Mesothelial cell of epicardium (in vitro differentiated cells): ENCODE data around the gene XIRP1. TPM values are rescaled to one million over a fixed set of nuclear protein-coding genes. Genes with fewer than 3 reads are reported as not detected.

ENCODE experiments used
- DNase-seq, 2 experiments: peaks; one replicate each; pipeline ENCODE4 v3.0.0; 2021; ENCODE audit warnings: low spot score in 2 of 2; ENCODE audit not compliant: unreplicated experiment in 2 of 2
- H3K27ac Mint-ChIP-seq: 2 replicates; pipeline ENCODE4 v1.8.0; 2021; ENCODE audit warnings: mixed read lengths
- H3K27me3 Mint-ChIP-seq: 2 replicates; pipeline ENCODE4 v1.8.0; 2021; ENCODE audit warnings: low read depth, mixed read lengths
- H3K36me3 Mint-ChIP-seq: 2 replicates; pipeline ENCODE4 v1.8.0; 2021; ENCODE audit warnings: mixed read lengths
- H3K4me1 Mint-ChIP-seq: 2 replicates; pipeline ENCODE4 v1.8.0; 2021; ENCODE audit warnings: mixed read lengths
- H3K4me3 Mint-ChIP-seq: 2 replicates; pipeline ENCODE4 v1.8.0; 2021; ENCODE audit warnings: mild to moderate bottlenecking, moderate library complexity, mixed read lengths
- H3K9me3 Mint-ChIP-seq: 2 replicates; pipeline ENCODE4 v1.8.0; 2021; ENCODE audit warnings: mixed read lengths
- CTCF ChIP-seq: fragments of 200-600 bp; sonication (generic); IDR thresholded peaks from one replicate; pipeline ENCODE4 v1.5.0; 2021; ENCODE audit warnings: antibody characterized with exemption; ENCODE audit not compliant: unreplicated experiment
- total RNA-seq: library from RNA; stranded (reverse); gene quantifications from 3 replicates; pipeline ENCODE4 v1.2.1, GENCODE V29; 2021

The XIRP1 gene
- total RNA-seq, 1 donor from 2014 or later, result not detected

DNA sequence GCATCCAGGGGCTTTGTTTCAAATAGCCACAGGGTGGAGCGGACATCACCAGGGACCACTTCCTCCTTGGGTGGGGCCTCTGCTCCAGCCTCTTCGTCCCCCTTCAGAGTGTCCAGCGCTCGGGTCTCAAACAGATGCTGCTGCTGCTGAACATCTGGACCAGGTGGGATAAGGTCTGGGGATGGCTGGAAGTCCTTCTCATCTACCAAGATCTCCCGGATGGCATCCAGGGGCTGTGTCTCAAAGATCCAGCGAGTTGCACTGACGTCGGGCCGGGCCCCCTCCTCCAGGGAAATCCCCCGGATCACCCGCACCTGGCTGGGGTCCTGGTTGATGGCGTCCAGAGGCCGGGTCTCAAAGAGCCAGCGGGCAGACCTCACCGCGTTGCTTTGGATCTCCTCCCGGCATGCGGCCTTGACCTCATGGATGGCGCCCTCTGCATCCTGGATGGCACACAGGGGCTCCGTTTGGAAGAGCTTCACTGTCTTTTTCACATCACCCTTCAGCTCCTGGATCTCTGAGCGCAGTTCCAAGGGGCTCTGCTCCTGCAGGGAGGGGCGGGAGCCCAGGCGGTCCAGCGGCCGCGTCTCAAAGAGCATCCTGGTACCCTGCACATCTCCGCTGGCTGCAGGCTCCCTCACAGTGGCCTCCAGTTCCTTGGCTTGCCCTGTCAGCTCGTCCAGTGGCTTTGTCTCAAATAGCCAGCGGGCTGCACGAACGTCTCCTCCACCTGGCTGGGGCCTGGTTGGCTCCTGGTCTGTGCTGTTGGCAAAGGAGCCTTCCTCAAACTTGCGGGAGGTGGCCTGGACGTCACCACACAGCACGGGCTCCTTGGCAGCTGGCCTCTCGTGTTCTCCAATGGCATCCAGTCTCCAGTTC lies 3.9 kb downstream of the XIRP1 start:
- H3K9me3 Mint-ChIP-seq, result no peaks in the 10 kb centered on the region
- H3K4me3 Mint-ChIP-seq, result no peak overlapping the region
- no peaks in the 10 kb centered on the region for H3K36me3 Mint-ChIP-seq
- no peak for TF ChIP-seq CTCF
- H3K27ac Mint-ChIP-seq, result no peak overlapping the region
- DNase-seq, result no peak
- H3K4me1 Mint-ChIP-seq, result peaks cover 8% of the 10 kb centered on the region
- no peaks in the 10 kb centered on the region for H3K27me3 Mint-ChIP-seq

DNA sequence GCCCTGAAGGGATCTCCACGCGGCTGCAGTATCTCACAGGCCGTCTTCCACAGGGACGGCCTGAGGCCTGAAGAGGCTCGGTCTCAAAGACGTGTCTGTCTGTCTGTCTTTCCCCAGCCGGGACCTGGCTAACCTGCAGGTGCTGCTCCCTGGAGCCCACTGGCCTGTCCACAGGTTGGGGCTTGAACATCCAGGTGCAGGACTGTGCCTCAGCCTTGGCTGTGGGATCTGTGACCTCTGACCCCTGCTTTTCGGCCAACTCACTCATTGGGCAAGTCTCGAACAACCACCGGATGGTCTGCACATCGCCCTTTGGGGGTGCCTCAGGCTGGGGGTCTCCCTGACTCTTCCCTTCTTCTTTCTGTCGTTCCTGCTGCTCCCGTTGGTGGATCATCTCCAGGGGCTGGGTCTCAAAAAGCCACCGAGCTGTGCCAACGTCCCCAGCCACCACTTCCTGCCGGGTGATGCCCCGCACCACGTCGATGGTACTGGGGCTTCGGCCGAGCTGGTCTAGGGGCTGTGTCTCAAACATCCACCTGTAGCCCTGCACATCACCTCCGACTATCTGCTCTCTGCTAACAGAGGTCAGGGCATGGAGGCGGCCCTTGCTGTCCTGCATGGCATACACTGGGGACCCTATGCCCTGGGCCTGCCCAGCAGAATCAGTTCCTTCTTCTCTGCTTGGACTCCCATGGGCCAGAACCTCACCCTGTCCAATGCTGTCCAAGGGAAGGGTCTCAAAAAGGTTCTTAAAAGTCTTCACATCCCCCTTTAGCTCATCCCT lies 4.8 kb downstream of the XIRP1 start:
- Mint-ChIP-seq H3K9me3 (no peaks in the 10 kb centered on the region), H3K27ac (no peak overlapping the region), H3K36me3 (no peaks in the 10 kb centered on the region), H3K27me3 (no peaks in the 10 kb centered on the region), H3K4me1 (peaks cover 12% of the 10 kb centered on the region), H3K4me3 (no peak overlapping the region)
- TF ChIP-seq CTCF, result no peak
- no peak for DNase-seq

DNA sequence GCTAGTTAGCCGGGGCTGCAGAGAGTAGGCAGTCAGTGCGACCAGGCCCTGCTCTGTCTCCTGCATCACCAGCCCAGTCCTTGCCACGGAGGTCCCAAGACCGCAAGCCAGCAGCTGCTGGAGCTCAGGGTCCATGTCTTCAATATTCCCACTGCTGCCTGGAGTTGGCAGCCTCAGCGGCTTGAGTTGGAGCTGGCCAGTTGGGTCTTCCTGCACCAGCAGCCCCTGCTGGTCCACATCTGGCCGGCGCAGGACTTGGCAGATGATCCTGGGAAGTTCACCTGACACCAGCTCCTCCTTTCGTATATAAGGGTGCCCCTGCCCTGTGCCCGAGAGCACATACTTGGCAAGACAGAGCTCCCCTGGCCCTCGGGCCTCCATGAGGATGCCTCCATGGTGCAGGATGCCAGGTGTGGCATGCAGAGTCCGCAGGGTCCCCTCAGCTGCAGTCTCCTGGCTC lies 5.7 kb downstream of the XIRP1 start:
- Mint-ChIP-seq H3K4me1 (peaks cover 12% of the 10 kb centered on the region), H3K36me3 (no peaks in the 10 kb centered on the region), H3K9me3 (no peaks in the 10 kb centered on the region), H3K27ac (no peak overlapping the region), H3K27me3 (no peaks in the 10 kb centered on the region), H3K4me3 (no peak overlapping the region)
- no peak for TF ChIP-seq CTCF
- DNase-seq, result no peak

DNA sequence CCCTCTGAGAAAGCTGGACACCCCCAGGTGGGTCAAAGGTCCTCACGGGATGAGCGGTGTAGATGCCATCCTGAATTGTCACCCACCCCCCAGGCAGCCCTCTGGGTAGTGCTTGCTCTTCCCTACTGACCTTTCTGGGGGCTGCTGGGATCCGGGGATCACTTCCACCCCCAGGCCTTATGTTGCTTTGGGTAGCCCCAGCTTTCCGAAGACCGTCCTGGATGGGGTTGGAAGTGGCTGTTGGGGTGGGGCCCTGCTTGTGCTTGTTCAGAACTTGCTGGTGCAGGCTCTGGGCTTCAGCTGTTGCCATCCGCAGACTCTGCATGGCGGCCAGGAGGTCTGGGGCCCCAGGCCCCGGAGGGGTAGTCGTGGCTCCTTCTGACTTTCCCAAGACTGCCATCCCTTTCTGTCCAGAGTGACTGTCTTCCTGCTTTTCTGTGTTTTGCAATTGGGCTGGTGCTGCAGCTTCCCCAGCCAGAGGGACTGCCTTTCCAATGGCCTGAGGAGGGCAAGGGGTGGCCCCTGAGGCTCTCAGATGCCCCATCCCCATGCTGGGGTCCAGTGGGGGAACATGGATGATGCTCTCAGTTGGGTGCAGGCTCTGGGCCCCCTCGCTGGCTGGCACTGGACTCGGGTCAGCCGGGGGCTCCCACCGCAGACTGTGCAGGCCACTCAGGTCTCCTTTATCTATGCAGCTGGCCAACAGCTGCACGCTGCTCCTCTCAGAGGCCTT lies 6.3 kb downstream of the XIRP1 start:
- H3K27ac Mint-ChIP-seq, result no peak overlapping the region
- peaks cover 14% of the 10 kb centered on the region for H3K4me1 Mint-ChIP-seq
- no peaks in the 10 kb centered on the region for H3K36me3 Mint-ChIP-seq
- H3K27me3 Mint-ChIP-seq, result no peaks in the 10 kb centered on the region
- no peaks in the 10 kb centered on the region for H3K9me3 Mint-ChIP-seq
- no peak for DNase-seq
- no peak overlapping the region for H3K4me3 Mint-ChIP-seq
- TF ChIP-seq CTCF, result no peak

DNA sequence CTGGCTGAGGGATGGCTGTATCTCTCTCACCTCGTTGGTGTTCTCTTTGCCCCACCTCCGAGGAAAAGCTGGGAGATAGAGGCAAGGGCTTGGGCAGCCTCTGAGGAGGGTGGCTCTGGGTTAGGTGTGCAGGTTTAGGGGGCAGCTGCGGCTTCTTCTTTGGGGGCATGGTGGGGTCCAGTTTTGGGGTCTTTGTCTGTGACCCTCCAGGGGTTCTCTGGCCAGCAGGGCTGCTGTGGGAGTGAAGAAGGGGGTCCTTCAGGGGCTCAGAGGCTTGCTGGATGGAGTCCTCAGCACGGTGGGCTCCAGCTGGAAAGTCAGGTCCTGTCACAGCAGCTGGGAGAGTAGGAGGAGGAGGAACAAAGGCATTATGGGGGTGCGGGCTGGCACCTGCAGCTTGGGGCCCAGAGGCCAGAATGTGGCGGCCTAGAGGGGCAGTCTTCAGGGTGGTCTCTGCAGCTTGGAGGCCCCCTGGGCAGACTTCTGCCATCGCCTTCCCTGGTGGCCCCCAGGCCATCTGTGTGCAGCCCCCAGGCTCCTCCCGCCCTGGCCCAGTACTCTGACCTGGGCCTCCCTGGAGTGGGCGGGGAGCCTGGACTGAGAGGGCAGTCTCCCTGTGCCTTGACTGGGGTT lies 7.0 kb downstream of the XIRP1 start:
- Mint-ChIP-seq H3K4me3 (no peak overlapping the region), H3K9me3 (no peaks in the 10 kb centered on the region)

More for the DNA sequence above, 7.0 kb downstream of the XIRP1 start:
- no peak for TF ChIP-seq CTCF
- no peak for DNase-seq
- Mint-ChIP-seq H3K36me3 (no peaks in the 10 kb centered on the region), H3K4me1 (peaks cover 18% of the 10 kb centered on the region), H3K27me3 (no peaks in the 10 kb centered on the region), H3K27ac (no peak overlapping the region)
